ENCODE data around the gene UPK2.

GRCh38 chr11:118929501-118930093 is 26.5 kb upstream of the UPK2 start:
- TF ChIP-seq EZH2phosphoT487 (IDR thresholded peaks at IDR 0.05; ENCODE audit: insufficient read depth, low read depth) (no peak), EZH2 (IDR thresholded peaks at IDR 0.05; ENCODE audit: insufficient read depth, poor library complexity, severe bottlenecking) (no peak)
